Measurements from ENCODE around the gene CLDN3.

CLDN3 gene

DNA sequence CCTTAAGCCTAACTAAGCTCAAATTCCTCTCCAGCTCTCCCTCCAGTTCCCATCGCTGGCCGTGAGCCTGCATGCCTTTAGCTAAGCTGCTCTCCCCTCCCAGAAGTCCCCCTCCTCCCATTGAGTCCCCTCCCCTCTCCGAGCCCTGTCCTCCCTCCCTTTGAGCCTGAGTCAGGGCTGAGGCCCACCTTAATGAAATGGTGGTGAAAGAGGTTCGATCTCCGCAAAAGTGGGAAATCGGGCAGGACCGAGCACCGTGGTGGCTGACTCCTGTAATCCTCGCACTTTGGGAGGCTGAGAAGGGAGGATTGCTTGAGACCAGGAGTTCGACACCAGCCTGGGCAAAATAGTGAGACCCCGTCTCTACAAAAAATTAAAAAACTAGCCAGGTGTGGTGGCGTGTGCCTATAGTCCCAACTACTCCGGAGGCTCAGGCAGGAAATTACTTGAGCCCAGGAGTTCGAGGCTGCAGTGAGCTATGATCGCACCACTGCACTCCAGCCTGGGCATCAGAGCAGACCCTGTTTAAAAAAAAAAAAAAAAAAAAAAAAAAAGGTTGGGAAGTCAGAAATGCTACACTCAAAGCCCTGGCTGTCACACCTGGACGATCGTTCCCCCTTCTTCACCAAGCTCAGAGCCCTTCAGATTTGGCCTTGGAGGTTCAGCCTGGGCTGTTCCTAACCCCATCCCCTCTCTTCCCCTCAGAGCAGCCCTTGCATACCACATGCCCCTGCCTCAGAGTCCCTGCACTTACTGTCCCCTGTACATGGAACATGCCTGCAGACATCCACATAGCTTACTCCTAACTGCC lies 995 bp upstream of the CLDN3 start:
- no peak for DNase-seq

DNA sequence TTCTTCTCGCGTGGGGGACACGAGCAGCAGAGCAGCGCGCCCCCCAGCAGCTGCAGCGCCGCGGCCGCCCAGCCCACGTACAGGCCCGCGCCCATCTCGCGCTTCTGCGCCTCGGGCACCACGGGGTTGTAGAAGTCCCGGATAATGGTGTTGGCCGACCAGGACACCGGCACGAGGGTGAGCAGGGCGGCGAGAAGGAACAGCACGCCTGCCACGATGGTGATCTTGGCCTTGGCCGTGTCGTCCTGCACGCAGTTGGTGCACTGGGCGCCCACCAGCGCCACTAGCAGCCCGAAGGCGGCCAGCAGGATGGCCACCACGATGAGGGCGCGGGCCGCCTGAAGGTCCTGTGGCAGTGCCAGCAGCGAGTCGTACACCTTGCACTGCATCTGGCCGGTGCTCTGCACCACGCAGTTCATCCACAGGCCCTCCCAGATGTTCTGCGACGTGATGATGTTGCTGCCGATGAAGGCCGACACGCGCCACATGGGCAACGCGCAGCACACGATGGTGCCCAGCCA lies 529 bp downstream of the CLDN3 start:
- no peak for DNase-seq

DNA sequence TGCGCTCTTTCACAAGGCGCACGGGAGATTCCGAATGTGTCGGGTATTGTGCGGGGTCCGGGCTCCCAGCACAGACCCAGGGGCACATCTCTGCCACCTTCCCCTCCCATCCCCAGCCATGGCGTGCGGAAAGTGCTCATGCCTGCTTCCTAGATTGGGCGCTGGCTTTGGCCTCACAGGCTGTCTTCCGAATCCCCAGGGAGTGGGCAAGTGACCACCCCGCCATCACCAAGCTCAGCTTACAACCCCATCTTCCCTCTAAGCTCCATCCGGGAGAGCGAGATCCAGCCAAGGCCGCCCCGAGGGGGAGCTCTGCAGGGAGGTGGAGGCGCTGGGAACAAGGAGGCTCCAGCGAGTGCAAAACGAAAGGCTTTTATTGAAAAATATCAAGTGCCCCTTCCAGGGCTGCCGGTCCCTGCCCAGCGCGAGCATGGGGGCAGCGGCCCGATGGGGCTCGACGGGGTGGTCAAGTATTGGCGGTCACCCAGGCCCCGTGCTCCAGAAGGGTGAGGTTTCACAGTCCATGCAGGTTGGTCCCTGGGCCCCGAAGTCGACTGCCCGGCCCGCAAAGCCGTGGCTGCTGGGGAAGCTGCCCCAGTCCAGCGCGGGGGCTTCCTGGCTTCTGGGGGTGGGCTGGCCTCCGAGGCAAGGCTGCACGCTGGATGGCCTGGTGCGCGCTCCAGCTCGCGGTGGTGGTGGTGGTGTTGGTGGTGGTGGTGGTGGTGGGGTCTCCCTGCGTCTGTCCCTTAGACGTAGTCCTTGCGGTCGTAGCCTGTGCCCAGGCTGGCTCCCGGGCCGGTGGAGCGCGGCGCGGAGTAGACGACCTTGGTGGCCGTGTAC lies 1.2 kb downstream of the CLDN3 start:
- DNase-seq, result no peak

DNA sequence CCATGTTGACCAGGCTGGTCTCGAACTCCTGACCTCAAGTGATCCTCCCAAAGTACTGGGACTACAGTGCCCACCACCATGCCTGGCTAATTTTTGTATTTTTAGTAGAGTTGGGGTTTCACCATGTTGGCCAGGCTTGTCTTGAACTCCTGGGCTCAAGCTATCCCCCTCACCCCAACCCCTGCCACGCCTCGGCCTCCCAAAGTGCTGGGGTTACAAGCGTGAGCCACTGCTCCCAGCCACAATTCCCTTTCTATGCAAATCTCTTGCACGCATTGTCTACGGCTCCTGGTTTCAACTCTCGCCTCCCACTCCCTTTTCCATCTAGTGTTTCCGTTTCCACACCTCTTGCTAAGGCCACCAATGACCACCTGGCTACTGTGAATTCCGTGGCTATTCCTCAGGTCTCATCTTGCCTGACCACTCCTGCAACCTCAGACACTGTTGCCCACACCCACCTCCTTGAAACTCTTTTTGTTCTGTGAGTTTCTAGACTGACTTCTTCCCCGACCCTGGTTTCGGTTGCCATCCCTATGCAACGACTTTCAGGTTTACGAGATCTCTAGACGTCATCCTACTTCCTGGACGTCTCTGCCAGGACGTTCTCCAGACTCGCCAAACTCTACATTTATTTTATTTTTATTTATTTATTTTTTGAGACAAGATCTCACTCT lies 3.4 kb downstream of the CLDN3 start:
- no peak for DNase-seq

DNA sequence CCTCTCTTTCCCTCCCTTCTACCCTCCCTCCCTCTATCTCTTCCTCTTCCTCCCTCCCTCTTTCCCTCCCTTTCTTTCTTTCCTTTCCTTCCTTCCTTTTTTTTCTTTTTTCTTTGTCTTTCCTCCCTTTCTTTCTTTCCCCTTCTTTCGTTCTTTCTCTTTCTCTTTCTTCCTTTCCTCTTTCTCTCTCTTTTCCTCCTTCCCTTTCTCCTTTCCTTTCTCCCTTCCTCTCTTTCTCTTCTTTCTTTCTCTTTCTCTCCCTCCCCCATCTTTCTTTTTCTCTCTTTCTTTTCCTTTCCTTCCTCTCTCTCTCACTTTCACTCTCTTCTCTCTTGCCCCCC lies 7.4 kb downstream of the CLDN3 start:
- DNase-seq, result no peak

DNA sequence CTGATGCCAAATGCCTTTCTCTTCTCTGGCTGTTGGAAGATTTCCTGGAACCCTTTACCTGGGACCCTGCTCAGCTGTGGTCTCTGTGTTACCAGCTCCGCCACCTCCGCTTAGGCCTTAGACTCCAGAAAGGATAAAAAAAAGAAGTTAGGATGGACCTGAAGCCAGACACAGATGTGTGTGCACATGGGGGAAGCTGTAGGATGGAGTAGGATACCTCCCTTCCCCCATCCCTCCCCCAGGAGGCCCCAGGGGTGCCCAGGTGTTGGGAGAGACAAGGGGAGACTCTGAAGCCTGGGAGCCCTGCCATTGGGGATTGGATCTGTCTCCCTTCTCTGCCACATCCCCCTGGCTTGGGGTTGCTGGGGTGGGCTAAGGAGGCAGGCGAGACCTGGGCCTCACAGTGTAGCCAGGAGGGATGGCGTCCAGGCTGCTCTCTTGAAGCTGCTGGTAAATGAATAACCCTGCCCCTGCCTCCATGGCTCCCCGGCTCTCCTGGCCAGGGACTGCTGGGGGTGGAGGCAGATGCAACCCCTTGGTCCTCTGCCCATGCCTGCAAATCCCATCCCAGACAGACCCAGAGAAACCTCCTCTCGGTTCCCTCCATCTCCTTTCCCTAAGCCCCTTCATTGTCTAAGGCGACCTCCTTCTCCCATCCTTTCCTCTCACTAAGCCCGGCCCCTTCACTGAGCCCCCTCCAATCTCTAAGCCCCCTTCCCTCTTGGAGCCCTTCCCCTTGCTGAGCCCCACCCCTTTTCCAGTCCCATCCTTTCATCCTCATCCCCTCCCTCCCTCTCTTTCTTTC lies 8.0 kb downstream of the CLDN3 start:
- DNase-seq, result no peak

DNA sequence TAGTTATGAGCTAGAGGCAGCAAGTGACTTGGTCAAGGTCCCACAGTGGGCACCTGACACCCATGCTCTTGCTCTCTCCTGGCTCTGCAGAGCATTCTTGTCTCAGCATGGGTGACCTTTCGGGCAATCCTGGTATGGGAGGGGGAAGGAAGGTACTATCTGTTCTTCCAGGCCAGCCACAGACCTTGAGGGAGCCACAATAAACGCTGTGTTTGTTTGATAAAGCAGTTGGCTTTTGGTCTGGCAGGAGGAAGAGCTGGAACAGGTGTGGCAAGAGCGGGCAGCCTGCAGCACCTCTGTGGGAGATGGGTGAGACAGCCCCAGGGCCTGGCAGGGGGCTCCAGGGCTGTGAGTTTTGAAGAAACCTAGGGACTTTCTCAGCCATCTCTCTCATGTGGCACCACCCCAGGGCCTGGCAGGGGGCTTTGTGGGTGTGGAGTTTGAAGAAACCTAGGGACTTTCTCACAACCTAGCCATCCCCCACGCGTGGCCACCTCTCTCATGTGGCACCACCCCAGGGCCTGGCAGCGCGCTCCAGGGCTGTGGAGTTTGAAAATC lies 11.4 kb downstream of the CLDN3 start:
- DNase-seq, result no peak

DNA sequence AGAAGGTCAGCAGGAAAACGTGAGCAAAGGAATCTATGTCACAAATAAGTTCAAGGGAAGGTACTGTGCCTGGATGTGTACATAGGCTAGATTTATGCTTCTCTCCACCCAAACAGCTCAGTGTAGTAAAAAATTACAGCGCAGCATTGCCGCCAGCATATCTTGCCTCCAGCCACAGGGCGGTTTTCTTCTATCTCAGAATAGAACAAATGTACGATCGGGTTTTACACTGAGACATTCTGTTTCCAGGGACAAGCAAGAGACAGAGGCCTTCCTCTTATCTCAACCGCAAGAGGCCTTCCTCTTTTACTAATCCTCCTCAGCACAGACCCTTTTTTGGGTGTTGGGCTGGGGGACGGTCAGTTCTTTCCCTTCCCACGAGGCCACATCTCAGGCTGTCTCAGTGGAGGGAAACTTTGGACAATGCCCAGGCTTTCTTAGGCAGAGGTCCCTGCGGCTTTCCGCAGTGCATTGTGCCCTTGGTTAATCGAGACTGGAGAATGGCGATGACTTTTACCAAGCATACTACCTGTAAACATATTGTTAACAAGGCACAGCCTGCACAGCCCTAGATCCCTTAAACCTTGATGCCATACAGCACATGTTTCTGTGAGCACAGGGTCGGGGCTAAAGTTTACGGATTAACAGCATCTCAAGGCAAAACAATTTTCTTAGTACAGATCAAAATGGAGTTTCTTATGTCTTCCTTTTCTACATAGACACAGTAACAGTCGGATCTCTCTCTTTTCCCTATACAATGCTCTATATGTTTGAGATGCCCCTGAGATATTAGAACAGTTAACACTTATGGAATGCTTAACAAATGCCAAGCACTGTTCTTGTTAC lies 19.9 kb downstream of the CLDN3 start:
- no peak for DNase-seq

DNA sequence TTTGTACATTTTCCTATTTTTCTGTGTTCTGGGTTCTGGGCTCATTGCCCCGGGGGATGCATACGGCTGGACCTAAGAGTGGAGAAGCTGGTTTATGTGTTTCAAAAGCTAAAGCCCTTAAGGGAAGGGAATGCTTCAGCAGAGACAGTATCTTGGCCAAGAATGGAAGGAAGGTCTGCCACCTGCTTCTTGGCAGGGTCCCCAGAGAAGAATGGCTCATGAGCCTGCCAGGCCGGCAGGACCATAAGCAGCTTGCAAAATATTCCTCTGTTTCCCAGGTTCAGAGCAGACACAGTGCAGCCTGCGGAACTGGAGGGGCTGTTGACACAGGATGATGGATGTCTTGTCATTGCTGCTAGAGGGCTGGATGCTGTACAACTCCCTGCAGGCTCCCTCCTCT lies 23.7 kb downstream of the CLDN3 start:
- no peak for DNase-seq

DNA sequence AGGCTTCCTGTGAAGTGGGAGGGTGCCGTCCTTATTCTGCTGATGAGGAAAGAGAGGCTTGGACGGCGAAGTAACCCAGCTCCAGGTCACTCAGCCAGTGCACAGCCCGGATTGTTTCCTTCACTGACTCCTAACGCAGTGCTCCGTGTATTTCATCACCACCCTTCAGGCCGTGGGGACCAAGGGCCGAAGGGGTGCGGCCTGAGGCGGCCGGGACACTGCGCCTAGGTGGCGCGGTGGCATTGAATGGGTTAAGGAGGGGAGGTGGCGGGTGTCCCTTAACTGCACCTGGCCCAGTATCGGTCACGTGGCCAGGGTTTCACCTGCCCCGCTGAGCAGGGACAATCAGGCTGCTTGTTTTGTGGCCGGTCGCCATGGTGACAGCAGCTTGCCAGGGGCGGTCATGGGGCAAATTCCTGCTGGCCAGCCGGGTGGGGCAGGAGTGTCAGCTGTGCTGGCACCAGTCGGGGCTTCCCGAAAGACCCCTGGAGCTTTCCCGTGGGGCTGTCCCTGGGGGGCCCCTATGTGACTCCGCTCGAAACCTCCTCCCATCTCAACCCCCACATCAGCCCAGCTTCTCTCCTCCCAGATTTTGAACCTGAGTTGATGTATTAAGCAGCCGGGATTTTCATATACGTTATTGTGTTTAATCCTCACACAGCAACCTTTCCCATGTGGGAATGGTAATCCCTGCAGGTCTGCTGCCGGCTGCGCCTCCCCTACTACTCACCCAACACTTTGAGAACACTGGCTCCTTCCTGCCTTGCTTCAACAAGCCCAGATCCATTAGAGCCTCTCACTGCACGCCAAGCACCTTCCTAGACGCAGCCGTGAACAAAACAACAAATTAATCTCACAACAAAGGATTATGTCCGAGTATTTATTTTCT lies 27.1 kb downstream of the CLDN3 start:
- no peak for DNase-seq

DNA sequence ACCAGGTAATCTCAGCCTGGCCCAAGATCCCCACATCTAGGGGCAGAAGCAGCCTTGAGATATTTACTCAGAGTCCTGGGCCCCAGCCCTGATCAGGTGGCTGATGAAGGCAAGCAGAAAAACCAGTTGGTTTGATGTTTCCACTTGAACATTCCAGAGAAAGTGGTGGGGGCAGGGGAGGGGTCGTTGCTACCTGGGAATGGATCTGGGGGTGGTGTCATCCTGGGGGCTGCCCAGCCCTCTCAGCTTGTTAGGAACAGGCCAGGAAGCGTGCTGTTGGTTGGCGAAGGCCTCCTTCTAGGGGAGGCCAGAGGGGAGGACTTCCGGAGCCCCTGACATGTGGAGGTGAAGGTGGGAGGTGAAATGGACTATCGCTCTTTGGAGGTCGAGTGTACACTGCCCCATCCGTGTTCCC lies 27.7 kb downstream of the CLDN3 start:
- no peak for DNase-seq

DNA sequence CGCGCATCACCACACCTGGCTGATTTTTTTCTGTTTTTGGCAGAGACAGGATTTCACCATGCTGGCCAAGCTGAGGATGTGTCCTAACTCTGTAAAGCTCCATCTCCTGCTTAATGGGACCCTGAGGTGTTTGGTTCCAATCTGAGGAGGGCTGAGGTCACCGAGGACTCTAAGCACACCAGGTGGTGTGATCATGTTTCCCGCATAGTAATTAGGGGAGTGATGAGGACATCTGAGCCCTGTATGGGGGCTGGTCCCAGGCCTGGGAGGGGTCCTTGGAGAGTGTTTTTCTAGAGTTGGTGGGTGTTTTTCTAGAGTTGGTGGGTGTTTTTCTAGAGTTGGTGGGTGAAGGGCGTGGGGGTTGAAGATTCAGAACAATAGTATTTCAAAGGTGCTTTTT lies 28.5 kb downstream of the CLDN3 start:
- no peak for DNase-seq

DNA sequence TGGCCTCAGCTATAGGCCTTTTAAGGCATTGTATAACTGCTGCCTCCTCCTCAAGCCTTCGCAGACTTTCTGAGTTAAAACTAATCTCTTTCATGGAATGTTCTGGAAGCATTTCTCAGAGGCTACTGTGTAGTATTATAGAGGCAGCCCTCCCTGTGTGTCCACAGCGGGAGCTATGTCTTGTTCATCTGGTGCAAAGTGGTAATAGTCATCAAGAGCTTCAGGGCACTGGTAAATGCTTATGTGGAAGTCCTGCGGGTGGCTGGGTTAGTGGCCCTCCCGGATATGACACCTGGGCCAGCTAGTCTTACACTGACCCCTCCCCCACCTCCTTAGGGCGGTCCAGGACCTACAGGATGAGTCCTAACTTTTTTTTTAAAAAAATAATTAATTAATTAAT lies 29.3 kb downstream of the CLDN3 start:
- no peak for DNase-seq

DNA sequence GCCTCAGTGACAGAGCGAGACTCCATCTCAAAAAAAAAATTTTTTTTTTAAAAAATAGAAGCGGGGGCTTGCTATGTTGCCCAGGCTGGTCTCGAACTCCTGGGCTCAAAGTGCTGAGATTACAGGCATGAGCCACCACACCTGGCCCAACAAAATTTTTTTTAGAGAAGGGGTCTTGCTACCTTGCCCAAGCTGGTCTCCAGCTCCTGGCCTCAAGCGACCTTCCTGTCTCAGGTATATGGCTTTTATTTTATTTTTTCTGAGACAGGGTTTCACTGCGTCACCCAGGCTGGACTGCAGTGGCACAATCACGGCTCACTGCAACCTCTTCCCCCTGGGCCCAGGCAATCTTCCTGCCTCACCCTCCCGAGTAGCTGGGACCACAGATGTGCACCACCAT lies 29.9 kb downstream of the CLDN3 start:
- no peak for DNase-seq

DNA sequence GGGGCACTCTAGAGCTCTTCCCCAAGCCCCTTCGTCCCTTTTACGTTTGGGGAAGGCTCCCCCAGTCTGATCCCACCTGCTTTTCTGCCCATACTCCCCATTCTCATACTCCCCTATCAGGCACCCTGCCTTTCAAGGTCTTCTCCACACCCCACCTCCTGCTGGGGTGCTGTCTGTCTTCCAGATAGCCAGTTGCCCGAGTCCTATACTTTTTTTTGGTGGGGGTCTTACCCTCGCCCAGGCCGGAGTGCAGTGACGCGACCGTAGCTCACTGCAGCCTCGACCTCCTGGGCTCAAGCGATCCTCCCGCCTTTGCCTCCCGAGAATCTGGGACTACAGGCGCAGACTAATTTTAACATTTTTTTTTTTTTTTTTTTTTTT lies 30.7 kb downstream of the CLDN3 start:
- DNase-seq, result no peak

DNA sequence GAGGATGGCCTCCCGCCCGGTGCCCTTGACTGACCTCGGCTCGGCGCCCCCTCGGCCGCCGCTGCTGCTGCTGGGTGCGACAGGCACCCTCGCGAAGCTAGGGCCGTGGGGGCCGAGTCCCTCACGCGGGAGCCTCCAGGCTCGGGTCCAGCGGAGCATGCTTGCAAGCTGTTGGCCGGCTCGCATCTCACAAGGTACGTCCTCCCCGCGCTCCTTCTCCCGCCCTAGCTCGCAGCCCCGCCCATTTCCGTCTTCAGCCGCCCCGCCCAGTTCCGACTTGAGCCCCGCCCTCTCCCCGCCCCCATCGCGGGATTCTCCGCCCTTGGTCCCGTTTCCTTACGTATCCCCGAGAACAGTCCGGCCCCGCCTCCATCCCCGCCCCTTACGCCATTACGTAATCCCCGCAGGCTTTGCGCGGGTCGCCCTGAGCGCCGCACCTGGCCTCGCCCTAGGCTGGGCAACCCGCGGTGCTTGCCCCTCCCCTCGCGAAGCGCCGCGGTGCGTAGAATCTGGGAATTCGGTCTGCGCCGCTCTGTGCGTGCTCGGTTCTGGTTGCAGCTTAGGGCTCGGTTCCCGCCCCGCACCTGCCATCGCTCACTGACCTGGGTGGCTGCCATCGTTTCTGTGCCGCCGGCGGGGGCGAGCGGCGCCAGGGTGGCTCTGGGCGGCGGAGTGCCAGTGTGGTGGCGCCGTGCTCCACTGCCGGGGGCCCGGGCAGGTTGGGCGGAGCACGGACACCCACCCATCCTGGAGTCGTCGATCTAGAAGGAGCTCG lies 31.3 kb downstream of the CLDN3 start, which contains the start of gene ABHD11:
TSS of gene ABHD11 (minus strand) at position 191 of the 775 bp plus-strand sequence. CDS start at position 159, 32 bp downstream.
- DNase-seq, result peak; percentile 99

DNA sequence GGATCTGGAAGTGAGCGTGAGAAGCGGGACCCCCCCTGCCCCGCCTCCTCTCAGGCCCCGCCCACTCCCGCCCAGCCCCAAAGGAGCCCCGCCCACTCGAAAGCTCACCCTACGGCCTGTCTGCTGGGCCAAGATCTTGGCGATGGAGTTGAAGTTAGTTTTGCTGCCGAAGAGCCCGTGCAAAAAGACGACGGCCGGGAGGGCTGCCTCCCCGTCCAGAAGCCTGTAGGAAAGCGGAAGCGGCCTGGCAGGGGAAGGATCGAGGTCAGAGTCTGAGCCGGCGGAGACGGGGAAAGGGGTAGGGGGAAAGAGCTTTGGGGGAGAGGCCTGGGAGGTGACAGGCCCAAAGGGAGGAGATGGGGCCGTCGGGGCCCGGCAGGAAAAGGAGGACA lies 31.9 kb downstream of the CLDN3 start:
- peak; percentile 57 for DNase-seq

DNA sequence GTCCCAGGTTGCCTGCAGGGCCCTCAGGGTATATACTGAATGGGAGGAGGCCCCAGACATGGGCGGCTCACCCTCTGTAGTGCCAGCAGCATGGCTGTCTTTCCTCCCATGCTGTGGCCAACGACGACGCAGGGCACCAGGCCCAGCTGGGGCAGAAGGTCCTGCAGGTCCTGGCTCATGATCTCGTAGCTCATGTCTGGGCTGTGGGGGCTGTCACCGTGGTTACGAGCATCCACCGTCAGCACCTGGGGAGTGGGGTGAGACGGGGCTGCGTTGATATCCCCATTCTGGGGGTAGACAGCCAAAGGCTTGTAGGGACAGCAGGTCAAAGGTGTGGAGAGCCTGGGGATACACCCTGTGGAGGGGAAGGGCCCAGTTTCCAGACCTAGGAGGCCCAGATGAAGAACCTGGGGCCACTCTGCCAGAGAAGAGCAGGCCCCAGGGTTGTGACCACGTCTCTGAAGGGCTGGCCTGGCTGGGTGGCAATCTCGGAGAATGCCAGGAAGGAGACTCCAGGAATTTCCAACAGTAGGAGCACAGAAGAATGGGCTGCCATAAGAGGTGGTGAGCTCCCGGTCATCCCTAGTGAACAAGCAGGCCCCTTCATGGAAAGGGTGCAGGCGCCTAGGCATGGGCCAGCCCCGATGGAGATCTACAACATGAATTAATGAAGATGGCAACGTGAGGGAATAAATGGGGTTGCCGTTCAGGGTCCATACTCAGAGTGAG lies 32.4 kb downstream of the CLDN3 start:
- no peak for DNase-seq

DNA sequence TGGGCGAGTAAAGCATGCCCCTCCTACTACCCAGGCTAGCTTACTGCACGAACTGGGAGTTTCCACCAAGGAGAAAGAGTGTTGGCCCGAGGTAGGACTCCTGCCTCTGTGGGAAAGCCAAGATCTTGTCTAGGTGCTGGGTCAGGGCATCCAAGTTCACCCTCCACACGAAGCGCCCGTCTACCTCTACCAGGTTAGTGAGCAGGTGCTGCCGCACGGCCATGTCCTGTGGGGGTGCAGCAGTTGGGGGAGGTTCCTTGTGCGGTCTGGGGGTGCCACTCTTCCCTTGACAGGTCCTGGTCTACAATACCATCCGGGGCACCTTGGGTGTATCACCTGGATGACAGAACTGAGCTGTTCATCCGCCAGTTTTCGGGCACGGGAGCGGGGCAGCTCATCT lies 33.2 kb downstream of the CLDN3 start:
- no peak for DNase-seq

Data from activated gamma-delta T cell treated with Interleukin-2 at 50 U/mL for 16 hours (primary cell).